Osteoblast (primary cell): ENCODE measurements around the gene PACSIN2. TPM values are rescaled to one million over a fixed set of nuclear protein-coding genes. Genes with fewer than 3 reads are reported as not detected.

Experiments
- DNase-seq: peaks from one replicate; pipeline ENCODE4 v3.0.0; 2011; ENCODE audit warnings: low spot score, mixed read lengths; ENCODE audit not compliant: insufficient read length; ENCODE audit errors: missing footprints
- H2AFZ ChIP-seq: 2 replicates; pipeline ENCODE4 v1.6.0; 2011; ENCODE audit warnings: mild to moderate bottlenecking, low read length
- H3K27ac ChIP-seq: 2 replicates; pipeline ENCODE4 v1.5.1; 2011; ENCODE audit warnings: mild to moderate bottlenecking, low read depth, low read length, moderate library complexity
- H3K27me3 ChIP-seq: 2 replicates; pipeline ENCODE4 v1.6.0; 2012; ENCODE audit warnings: mild to moderate bottlenecking, control low read depth, inconsistent platforms, low read length, moderate library complexity; ENCODE audit not compliant: insufficient read depth
- H3K36me3 ChIP-seq: 2 replicates; pipeline ENCODE4 v1.5.1; 2011; ENCODE audit warnings: mild to moderate bottlenecking, low read length, control low read depth, moderate library complexity; ENCODE audit not compliant: insufficient read depth
- H3K4me1 ChIP-seq: 2 replicates; pipeline ENCODE4 v1.5.1; 2011; ENCODE audit warnings: mild to moderate bottlenecking, low read length, control low read depth, moderate library complexity; ENCODE audit not compliant: insufficient read depth
- H3K4me2 ChIP-seq: 2 replicates; pipeline ENCODE4 v1.6.0; 2011; ENCODE audit warnings: mild to moderate bottlenecking, low read length; ENCODE audit not compliant: insufficient read depth
- H3K4me3 ChIP-seq: fragments of 200-600 bp; sonication (generic); 3 replicates; pipeline ENCODE4 v1.5.1; 2012; ENCODE audit warnings: mild to moderate bottlenecking, low read length, inconsistent platforms; ENCODE audit not compliant: insufficient read depth
- H3K79me2 ChIP-seq: 2 replicates; pipeline ENCODE4 v1.6.0; 2012; ENCODE audit warnings: mild to moderate bottlenecking, low read length, control low read depth, inconsistent platforms; ENCODE audit not compliant: insufficient read depth
- H3K9me3 ChIP-seq: 2 replicates; pipeline ENCODE4 v1.5.1; 2011; ENCODE audit warnings: low read depth, low read length, control low read depth
- H4K20me1 ChIP-seq: 2 replicates; pipeline ENCODE4 v1.6.0; 2012; ENCODE audit warnings: mild to moderate bottlenecking, low read length, control low read depth; ENCODE audit not compliant: insufficient read depth
- total RNA-seq: library from RNA; depleted of rRNA; stranded (reverse); fragments of >200 nt; gene quantifications from 2 replicates; pipeline ENCODE4 v1.2.3, GENCODE V29; 2012
- TF ChIP-seq, protein P1 (sequence below): IDR thresholded peaks from 2 replicates; pipeline ENCODE4 v1.5.1; 2011; ENCODE audit warnings: mild to moderate bottlenecking, low read depth, low read length, moderate library complexity; ENCODE audit errors: extremely low read depth

Gene PACSIN2
- total RNA-seq, 1 donor = 38.0 TPM

- Histone ChIP-seq H3K27me3 (no peaks in the 10 kb centered on the region), H3K9me3 (no peaks in the 10 kb centered on the region), H2AFZ (no peak overlapping the region), H4K20me1 (peaks cover 67% of the 10 kb centered on the region), H3K4me2 (no peak overlapping the region), H3K4me1 (peaks cover 7% of the 10 kb centered on the region), H3K79me2 (peaks cover 97% of the 10 kb centered on the region), H3K36me3 (peaks cover 3% of the 10 kb centered on the region), H3K27ac (peak overlapping the region; percentile 50), H3K4me3 (no peak overlapping the region)
- DNase-seq = peak; percentile 93
- TF ChIP-seq, protein P1, sequence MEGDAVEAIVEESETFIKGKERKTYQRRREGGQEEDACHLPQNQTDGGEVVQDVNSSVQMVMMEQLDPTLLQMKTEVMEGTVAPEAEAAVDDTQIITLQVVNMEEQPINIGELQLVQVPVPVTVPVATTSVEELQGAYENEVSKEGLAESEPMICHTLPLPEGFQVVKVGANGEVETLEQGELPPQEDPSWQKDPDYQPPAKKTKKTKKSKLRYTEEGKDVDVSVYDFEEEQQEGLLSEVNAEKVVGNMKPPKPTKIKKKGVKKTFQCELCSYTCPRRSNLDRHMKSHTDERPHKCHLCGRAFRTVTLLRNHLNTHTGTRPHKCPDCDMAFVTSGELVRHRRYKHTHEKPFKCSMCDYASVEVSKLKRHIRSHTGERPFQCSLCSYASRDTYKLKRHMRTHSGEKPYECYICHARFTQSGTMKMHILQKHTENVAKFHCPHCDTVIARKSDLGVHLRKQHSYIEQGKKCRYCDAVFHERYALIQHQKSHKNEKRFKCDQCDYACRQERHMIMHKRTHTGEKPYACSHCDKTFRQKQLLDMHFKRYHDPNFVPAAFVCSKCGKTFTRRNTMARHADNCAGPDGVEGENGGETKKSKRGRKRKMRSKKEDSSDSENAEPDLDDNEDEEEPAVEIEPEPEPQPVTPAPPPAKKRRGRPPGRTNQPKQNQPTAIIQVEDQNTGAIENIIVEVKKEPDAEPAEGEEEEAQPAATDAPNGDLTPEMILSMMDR = no peak
Measured at GRCh38 chr22:42949159-42949558, 65.8 kb downstream of the PACSIN2 start.

GRCh38 chr22:42948294-42948693 lies 66.7 kb downstream of the PACSIN2 start:
- peaks cover 7% of the 10 kb centered on the region for H3K4me1 ChIP-seq
- peaks cover 61% of the 10 kb centered on the region for H4K20me1 ChIP-seq
- no peak for DNase-seq
- H3K79me2 ChIP-seq = peaks cover 97% of the 10 kb centered on the region
- H3K27me3 ChIP-seq = no peaks in the 10 kb centered on the region
- TF ChIP-seq, protein P1 = no peak
- no peak overlapping the region for H3K4me2 ChIP-seq
- no peak overlapping the region for H2AFZ ChIP-seq
- H3K4me3 ChIP-seq = no peak overlapping the region
- H3K36me3 ChIP-seq = peaks cover 3% of the 10 kb centered on the region
- H3K9me3 ChIP-seq = no peaks in the 10 kb centered on the region
- no peak overlapping the region for H3K27ac ChIP-seq

- TF ChIP-seq, protein P1 = no peak
- Histone ChIP-seq H3K4me3 (no peak overlapping the region), H3K27me3 (no peaks in the 10 kb centered on the region), H3K27ac (no peak overlapping the region), H3K79me2 (peaks cover 95% of the 10 kb centered on the region), H4K20me1 (peaks cover 61% of the 10 kb centered on the region), H3K9me3 (no peaks in the 10 kb centered on the region), H3K4me1 (peaks cover 7% of the 10 kb centered on the region), H3K36me3 (peaks cover 3% of the 10 kb centered on the region), H3K4me2 (no peak overlapping the region), H2AFZ (no peak overlapping the region)
- DNase-seq = no peak
Measured at GRCh38 chr22:42947211-42947990, 67.5 kb downstream of the PACSIN2 start.

GRCh38 chr22:42946546-42947198 lies 68.3 kb downstream of the PACSIN2 start:
- H3K27ac ChIP-seq = peak overlapping the region; percentile 8
- H3K4me3 ChIP-seq = no peak overlapping the region
- peaks cover 57% of the 10 kb centered on the region for H4K20me1 ChIP-seq
- no peaks in the 10 kb centered on the region for H3K9me3 ChIP-seq
- H2AFZ ChIP-seq = no peak overlapping the region
- H3K36me3 ChIP-seq = peaks cover 3% of the 10 kb centered on the region
- H3K27me3 ChIP-seq = no peaks in the 10 kb centered on the region
- peaks cover 89% of the 10 kb centered on the region for H3K79me2 ChIP-seq
- H3K4me2 ChIP-seq = no peak overlapping the region
- H3K4me1 ChIP-seq = peaks cover 7% of the 10 kb centered on the region
- DNase-seq = no peak
- TF ChIP-seq, protein P1 = no peak
